Right renal pelvis (tissue), 4 donors: Measurements from ENCODE around the gene EPB41. TPM values are rescaled to one million over a fixed set of nuclear protein-coding genes. Genes with fewer than 3 reads are reported as not detected.
"Not testable (repeated sequence)": the region's sequence is repeated elsewhere in the genome, so short reads cannot be mapped to it uniquely, and the experiment has no call there.

Source experiments
- DNase-seq, 4 donors: peaks; one replicate each; pipeline ENCODE4 v3.0.0-alpha.2; 2013; ENCODE audit warnings: low read depth in 4 of 4, low spot score in 3 of 4, missing footprints in 1 of 4
- polyA plus RNA-seq, 4 donors: library from polyadenylated mRNA; unstranded; fragments of 120-200 nt; gene quantifications; one replicate each; pipeline ENCODE4 v1.2.1, GENCODE V29; 2013; ENCODE audit not compliant: insufficient read length in 4 of 4

The EPB41 gene
- 10 to 100 TPM; 46.9 to 56.5 (median 55.0) TPM for polyA plus RNA-seq

DNA sequence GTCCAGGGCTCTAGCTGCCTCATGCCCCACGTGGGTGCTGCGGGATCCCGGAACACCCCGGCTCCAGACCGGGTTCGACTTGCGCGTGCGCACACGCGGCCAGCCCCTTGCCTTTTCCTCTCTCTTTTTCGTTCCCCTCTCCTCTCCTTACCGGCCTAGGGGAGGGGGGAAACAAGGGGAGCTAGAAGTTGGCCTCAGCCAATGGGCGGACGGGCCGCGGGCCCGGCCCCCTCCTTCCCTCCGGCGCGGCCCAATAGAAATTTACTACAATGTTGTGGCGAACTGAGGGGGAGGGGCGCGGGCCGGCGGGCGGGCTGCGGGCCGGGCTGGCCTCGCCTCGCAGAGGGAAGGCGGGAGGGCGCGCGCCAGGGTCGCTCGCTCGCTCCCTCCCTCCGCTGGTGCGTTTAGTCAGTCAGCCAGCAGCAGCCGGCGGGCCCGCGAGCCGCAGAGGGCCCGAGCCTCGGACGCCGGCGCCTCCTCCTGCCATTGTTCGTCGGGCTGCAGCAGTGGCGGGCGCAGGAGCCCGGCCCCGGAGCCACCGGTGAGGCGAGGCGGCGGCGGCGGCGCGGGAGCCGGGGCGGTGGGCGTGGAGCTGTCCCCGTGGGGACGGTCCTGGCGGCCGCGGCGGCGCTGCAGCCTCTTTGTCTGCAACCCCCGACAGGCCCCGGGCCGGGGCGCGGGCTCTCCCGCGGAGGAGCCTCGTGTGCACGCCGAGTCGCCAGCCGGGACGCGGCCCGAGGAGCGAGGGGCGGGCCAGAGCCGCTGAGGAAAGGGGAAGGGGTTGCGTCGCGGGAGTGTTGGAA, at the start of gene EPB41:
Gene EPB41, plus strand, starts transcription at position 342 of the 803 bp plus-strand sequence. CDS start 72,869 bp downstream, outside the sequence.
- peak; percentile 87 to 92 (median 90) for DNase-seq

DNA sequence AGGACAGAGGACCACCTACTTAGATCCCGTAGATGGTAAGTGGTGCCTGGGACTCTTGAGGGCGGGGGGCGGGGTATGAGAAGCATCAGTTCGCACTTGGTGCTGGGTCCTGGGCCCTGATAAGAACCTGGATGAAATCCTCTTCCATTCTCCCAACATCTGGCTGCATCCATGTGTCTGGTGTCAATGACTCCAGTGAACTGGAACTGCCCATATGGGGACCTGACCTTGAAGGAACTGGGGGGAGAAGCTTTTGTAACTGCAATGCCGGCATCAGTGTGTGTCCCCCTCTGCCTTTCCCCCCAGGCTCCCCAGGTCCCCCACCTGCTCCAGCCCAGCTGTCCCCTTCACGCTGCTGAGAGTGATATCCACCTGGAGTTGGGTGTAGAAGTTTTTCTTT, 49.7 kb upstream of the EPB41 start:
- no peak for DNase-seq

DNA sequence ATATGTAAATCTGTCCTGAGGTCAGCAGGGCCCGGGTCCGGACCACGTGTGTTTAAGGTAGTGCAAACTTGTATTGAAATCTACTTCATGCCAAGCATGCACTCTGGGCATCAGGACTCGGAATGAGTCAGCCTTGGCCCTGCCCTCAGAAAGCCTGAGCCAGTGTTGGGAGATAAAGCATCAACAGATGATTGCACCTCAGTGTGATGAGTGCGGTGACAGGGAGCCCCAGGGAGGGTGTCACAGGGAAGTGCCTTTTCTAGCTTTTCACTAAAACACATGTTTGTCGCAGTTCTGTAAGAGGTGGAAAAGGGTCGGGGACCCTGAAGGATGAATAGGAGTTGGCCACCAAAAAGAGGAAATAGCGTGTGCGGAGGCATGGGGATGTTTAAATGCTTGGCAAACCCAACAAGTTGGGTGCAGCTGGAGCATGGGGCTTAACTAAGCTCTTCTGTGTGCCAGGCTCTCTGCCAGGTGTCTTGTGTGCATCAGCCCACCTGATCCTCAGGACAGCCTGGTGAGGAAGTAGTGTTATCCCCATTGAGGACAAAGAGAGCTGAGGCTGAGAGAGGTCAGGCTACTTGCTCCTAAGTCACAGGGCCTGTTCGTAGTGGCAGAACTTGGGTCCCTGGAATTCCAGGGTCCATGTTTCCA, 48.2 kb upstream of the EPB41 start:
- no peak for DNase-seq

DNA sequence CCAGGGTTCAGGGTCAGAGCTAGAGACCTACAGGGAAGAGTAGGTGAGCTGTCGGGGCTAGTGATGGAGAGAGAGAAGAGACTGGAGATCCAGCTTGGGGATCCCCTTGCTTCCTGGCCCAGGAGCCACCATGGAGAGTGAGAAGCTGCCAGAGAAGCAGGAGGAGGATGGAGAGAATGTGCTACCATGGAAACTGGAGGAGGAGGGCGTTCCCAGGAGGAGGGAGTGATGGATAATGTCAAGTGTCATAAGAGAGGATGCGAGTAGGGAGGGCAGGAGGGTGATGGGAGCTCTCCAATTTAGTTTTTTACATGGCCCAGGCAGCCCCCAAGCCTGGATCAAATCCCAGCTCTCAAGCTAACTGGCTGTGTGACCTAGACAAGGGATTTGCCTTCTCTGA, 46.5 kb upstream of the EPB41 start:
- no peak for DNase-seq

DNA sequence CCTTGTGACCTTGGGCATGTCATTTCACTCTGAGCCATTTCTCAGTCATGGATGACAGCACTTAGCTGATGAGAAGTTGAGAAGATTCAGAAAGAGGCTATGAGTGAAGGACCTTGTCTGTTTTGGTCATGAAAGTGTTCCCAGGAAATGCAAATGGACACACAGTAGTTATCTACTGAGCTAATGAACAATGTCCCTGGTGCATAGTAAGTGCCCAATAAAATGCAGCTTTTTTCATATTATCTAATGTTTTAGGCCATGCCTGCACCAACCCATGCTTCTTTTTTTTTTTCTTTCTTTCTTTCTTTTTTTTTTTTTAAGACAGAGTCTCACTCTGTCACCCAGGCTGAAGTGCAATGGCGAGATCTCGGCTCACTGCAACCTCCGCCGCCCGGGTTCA, 44.4 kb upstream of the EPB41 start:
- no peak for DNase-seq

DNA sequence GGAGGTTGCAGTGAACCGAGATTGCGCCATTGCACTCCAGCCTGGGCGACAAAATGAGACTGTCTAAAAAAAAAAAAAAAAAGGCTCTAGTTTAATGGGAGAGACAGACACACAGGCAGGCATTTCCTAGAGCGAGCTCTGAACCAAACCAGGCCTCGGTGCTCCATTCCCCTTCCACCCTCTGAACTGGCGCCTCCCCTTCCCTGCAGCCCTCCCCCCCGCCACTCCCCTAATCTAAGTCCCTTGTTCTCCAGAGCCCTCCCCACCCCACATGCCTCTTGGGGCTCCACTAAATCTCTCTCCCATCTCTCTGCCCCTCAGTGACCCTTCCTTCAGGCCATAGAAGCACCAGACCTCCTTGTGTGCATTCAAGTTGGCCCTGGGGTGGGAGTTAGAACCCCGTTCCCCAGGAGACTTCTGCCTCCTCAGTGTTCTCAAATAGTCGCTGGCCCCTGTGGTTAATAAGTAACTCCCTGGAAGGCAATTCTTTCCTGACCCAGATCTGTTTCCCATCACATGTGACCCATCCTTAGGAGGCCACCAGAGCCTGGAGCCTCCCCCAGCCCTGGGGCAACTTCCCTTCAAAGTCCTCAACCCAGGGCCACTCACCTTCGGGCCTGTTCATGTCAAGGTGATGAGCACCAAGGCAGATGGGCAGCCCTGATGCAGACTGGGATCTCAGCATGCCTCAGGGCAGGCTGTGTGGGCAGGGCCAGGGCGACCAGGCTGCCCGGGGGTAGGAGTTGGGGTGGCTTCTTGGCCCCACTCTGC, 42.6 kb upstream of the EPB41 start:
- DNase-seq: no peak

DNA sequence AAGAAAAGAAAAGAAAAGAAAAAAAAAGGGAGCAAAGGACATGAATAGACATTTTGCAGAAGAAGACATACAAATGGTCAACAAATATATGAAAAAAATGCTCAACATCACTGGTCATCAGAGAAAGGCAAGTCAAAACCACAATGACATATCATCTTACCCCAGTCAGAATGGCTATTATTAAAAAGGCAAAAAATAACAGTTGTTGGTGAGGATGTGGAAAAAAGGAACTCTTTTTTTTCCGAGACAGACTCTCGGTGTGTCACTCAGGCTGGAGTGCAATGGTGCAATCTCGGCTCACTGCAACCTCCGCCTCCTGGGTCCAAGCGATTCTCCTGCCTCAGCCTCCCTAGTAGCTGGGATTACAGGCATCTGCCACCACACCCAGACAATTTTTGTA, 39.2 kb upstream of the EPB41 start:
- not testable (repeated sequence) for DNase-seq

DNA sequence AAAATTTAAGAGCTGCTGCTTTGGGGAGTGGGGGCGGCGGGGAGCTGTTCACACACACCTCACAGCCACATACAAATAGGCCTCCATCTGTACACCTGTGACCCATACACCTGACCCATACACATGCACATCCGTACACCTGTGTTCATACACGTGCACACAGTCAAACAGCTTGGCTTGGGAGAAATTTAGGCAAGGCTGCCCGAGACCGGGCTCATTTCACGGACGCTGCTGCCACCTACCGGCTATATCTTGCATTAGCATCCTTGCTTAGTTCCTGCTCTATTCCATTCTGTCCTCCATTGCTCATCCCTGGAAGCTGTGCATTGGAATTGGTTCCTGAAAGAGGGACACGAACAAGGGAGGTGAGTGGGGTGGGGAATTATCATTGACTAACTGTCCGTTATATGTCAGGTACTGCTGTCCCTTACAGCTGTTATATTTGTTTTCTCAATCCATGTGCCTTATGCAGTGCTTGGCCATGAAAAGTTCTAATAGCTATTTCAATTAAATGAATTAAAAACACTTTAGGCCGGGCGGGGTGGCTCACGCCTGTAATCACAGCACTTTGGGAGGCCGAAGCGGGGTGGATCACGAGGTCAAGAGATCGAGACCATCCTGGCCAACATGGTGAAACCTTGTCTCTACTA, 37.1 kb upstream of the EPB41 start:
- peak; percentile 45 to 75 (median 70) for DNase-seq

DNA sequence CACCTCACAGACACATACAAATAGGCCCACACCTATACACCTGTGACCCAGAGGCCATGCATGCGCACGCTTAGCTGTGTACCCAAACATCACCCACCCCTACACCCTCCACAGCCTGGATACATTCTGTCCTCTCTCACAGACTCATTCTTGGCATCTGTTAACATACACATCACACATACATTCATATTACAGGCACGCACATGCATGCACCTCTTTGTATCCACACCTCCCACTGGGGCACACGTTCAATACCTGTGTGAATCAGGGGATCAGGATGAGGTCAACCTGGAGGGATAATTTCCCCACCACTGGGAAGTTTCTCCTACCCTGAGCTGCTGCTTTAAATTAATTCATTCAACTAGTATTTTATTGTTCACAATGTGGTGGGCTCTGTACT, 35.6 kb upstream of the EPB41 start:
- DNase-seq: no peak

DNA sequence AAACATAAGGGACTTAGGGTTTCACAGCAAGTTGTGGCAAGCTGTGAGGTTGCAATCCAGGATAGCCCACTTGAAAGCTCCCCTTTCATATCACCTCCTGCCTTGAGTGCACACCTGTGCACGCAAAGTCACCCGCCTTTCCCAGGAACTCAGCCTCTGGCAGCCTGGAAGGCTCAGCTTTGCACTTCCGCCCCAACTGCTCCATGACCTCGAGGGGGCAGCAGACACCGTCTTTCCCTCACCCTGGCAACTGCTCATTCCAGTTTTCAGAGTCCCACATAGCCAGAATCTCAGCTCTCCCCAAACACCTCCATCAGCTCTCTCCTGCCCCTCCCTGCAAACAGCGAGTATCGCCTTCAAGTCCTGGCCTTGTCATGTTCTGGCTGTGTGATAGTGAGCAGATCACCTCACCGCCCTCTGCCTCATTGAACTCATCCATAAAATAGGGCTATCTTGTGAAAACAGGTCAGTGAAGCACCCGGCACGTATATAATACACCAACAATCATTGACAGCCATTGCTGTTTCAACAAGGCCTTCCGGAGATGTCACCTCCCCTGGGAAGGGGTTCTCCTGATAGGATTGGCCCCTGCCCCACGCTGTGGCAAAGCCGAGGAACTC, 32.2 kb upstream of the EPB41 start:
- peak; percentile 77 to 80 (median 78) for DNase-seq

DNA sequence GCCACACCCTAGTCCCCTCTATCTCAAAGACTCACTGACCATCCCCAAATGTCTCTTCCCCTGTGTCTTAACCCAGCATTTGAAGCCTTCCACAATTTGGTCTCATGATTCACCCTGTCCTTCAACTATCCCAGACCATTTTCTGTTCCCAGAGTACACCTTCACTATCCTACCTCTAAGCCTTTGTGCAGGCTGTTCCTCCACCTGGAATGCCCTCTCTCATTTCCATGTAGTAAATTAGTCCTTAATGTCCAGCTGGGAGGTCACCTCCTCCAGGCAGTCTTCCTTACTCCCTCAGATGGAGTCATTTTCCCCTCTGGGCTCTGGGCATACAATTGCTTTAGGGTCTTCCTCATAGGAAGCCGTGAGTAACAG, 31.1 kb upstream of the EPB41 start:
- DNase-seq: no peak

DNA sequence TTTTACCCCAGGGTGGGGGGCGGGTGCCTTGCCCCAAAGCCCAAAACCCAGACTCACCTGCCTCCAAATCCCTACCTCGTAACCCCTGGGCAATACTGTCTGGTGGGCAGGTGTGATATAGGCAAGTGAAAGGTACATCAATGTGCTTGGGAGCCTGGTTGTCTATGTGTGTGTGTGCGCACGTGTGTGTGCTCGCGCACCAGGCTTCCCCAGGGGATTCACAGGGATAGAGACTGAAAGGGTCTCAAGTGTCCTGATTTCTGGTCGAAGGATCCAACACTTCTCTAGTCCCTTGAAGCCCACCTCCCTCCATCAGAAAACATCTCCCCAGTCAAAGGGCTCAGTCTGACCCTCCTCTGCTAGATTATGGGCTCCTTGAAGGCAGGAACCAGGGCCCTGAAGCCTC, 28.9 kb upstream of the EPB41 start:
- no peak for DNase-seq

DNA sequence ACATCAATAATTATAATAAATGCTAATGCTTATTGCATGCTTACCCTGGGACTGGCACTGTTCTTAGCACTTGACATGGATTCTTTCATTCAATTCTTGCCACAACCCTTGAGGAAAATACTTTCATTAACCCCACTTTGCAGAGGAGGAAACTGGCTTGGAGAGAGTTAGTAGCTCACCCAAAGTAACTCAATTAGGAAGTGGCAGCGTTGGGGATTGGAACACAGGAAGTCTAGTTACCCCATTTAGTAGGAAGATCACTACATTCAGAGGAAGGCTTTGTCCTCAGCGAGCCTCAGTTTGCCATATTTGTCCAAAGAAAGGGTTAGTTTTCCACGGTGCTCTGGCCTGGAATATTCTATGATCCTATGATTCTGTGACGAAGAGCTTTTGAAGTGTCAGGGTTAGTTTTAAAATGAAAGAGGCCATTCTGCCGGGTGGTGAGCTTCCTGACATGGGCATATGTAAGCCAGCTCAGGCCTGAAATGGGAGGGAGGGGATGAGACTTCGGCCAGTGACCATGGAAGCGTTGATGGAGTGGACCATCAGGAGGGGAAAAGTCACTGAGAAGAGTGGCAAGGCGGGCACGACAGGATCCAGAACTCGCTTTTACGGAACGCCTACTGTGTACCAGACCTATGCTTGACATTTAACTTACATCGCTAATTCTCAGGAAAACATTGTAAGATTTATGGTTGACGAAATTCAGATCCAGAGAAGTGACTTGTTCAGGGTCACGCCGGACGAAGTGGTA, 28.2 kb upstream of the EPB41 start:
- DNase-seq: no peak

DNA sequence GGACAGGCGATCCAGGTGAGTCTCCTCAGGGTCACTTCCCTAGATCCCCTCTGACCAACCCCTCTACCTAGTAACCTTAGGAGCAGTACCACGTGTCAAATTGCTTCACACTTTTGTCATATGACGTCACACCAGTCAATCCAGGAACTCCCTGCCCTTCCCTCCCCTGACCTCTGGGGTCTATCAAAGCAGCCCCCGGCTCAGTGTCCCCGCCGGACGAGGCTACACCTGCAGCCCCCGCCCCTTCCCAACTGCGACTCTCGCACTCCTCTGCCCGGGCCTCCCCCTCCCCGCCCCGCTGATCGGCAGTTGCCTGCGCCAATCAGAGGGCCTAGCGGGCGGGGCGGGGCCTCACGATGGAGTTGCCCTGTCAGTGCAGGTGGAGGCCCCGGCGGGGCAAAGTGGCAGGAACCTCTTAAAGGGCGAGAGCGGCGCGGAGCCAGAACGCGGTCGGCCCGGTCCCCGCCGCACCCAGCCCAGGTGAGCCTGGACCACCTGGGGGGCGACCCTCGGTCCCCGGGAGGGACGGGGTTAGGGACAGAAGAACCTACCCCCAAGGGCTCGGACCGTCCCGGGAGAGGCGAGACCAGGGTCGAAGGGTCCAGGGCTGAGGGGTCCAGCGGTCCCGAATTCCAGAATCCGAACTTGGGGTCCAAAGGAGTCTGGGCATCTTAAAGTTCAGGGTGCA, 27.5 kb upstream of the EPB41 start:
- peak; percentile 59 to 60 (median 60) for DNase-seq

DNA sequence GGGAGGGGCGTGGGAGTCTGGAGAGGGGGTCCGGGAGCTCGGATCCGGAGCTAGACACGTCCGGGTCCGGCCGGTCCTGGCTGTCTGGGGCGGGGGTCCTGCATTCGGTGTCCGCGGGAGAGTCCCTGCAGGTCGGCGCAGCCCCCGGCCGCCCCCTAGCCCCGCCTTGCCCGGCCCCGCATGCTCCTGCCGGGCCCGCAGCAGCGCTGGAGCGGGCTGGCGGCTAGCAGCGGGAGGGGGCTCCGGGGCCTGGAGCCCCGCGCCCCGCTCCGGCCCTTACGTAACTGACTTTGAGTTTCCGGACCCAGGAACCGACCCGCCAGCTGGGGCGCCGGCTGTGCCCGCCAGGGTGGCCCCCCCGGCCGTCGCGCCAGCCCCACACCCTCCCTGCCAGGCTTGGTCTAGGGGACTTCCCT, 26.9 kb upstream of the EPB41 start:
- no peak for DNase-seq

DNA sequence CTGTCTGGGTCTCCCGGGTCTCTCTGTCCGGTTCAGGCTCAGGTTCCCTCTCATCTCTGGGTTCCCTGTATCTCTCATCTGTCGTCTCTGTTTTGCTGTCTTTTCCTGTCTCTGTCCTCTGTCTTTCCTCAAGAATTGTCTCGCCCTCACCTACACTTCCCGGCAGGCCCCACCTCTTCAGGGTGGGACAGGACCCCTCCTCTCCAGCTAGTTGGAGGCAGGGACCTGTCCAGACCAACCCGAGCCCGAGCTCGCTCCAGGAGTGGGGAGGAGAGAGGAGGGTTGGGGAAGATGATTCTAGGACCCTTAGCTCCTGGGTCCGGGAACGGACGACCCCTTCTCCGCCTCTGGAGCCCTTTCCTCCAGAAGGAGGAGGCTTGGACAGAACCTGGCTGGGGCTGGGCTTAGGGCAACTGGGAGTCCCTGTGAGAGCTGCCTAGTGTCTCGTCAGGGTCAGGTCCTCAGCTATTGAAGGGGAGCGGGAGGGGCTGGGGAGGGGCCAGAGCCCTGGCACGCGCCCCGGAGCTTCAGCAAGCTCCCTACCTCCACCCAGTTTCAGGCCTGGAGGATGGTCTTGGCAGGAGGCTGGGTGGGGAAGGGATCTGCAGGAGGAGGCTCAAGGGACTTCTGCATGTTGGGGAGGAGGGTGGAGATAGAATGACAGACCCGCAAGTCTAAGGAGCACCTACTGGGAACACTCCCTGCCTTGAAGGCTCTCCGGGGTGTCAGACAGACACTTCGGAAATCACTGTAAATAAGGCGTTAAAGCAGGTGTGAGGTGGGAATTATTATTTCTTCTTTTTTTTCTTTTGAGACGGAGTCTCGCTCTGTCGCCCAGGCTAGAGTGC, 26.3 kb upstream of the EPB41 start:
- no peak for DNase-seq

DNA sequence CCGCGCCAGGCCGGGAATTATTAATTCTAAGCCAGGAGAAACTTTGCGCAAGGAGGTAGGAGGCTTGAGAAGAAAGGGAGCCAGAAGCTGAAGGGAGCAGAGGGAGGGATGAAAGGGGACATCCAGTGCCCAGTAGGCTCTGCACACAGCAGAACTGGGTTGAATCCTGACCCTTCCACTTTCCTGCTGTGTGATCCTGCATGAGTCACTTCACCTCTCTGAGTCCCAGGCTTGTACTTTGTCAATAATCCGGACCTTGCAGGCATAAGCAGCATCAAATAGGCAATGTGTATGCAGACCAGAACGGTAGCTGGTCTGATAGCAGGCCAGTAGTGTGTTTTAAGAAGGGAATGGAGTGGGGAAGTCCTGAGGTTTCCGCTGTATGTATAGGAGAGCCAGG, 25.5 kb upstream of the EPB41 start:
- DNase-seq: no peak

DNA sequence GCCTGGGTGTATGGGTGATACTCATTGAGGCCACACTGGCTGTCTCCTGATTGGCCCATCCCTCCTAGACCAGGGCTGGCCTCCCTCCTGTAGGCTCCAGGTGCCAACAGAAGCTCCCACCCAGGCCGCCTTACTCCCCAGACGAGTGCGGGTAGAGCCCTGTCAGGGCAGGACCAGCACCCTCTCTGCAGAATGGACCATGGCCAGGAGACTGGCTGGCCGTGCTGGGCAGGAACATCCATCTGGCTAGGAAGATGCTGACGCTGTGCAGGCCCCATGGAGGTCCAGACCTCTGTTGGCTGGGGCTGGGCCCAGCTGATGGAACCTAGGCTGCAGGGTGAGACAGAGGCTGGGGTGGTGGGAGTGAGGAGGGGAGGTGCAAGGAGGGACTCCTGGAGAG, 25.0 kb upstream of the EPB41 start:
- no peak for DNase-seq
